Measurements from ENCODE around the gene GNB1L.

The GNB1L gene

DNA sequence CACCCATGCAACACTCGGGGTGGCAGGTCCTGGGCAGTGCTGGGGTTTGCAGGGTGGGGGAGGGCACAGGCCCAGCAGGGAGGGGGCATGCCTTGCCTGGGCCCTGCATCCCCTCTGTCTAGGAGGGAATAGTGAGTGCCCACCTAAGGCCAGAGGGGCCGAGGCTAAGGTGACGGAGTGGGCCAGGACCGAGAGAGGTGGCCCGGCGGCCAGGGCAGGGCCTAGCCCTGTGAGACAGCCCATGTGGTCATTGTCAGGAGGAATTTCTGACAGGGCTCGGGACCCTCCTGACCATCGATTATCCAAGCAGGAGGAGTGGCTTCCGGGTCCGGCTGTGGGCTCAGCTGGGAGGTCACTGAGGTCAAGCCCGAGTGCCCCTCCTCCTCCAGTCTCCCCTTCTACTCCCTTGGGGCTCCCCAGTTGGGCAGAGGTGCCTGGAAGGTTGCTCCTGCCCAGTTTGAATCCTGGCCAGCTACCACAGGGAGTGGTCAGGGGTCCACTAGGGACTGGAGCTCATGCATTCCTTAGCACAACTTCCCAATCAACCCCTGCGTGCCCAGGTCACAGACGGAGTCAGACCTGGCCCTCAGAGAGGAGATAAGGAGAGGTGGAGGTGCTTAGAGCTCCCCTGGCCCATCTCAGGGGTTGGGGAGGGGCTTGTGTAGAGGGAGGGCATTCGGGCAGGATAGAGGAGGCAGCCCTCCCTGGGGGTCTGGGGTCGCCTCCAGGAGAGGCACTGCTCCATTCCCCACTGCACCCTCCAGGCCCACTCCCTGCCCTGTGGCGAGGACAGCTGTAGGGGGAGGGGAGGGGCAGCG lies 116.6 kb downstream of the GNB1L start:
- Histone ChIP-seq H2AK5ac (ENCODE audit: low read depth, low read length) (peak overlapping the region; percentile 82), H2BK120ac (ENCODE audit: low read depth, low read length) (peak overlapping the region; percentile 28), H3K18ac (ENCODE audit: low read length) (peak overlapping the region; percentile 67), H4K8ac (ENCODE audit: low read depth, low read length) (peak overlapping the region; percentile 56), H3K4ac (ENCODE audit: low read length) (no peak overlapping the region), H3K14ac (ENCODE audit: low read length) (no peak overlapping the region), H3K4me1 (ENCODE audit: control insufficient read depth in 2 of 2, insufficient read depth in 1 of 2, low read depth in 1 of 2, low read length in 2 of 2) (peaks cover 16 to 19% of the 10 kb centered on the region in 2 donors), H3K36me3 (replicated peaks in 1 of 2; ENCODE audit: control insufficient read depth in 2 of 2, insufficient read depth in 2 of 2, low read length in 2 of 2) (no peaks in the 10 kb centered on the region), H3K4me2 (ENCODE audit: insufficient read depth, low read length, poor library complexity, severe bottlenecking) (no peak overlapping the region), H3K9ac (ENCODE audit: low read depth, low read length, poor library complexity) (peak overlapping the region; percentile 66), H3K27ac (replicated peaks; ENCODE audit: low read length) (no peak overlapping the region), H3K4me3 (ENCODE audit: low read length in 2 of 2) (no peak overlapping the region), H2AFZ (ENCODE audit: low read length) (peak overlapping the region; percentile 61), H2BK12ac (ENCODE audit: low read length) (peak overlapping the region; percentile 42), H4K91ac (ENCODE audit: low read depth, low read length, poor library complexity) (no peak overlapping the region), H2BK15ac (ENCODE audit: low read length) (peak overlapping the region; percentile 91), H3K79me1 (ENCODE audit: low read depth, low read length) (peaks cover 1% of the 10 kb centered on the region), H3K9me3 (replicated peaks in 1 of 2; ENCODE audit: control insufficient read depth in 2 of 2, insufficient read depth in 1 of 2, low read depth in 1 of 2, low read length in 2 of 2) (no peaks in the 10 kb centered on the region), H3K27me3 (ENCODE audit: control insufficient read depth in 3 of 3, insufficient read depth in 3 of 3, low read depth in 1 of 3, low read length in 3 of 3) (peaks cover 0 to 63% (median 1%) of the 10 kb centered on the region in 3 experiments), H3K23ac (ENCODE audit: low read depth, low read length, poor library complexity) (peak overlapping the region; percentile 94), H2BK5ac (ENCODE audit: low read length) (no peak overlapping the region)
- no peak for DNase-seq (ENCODE audit: low spot score)
- WGBS, 2 donors (ENCODE audit: extremely low coverage in 2 of 2, insufficient read length in 2 of 2, insufficient replicate concordance in 1 of 2): no CpG with 5 or more reads among the region's 17 CpGs

DNA sequence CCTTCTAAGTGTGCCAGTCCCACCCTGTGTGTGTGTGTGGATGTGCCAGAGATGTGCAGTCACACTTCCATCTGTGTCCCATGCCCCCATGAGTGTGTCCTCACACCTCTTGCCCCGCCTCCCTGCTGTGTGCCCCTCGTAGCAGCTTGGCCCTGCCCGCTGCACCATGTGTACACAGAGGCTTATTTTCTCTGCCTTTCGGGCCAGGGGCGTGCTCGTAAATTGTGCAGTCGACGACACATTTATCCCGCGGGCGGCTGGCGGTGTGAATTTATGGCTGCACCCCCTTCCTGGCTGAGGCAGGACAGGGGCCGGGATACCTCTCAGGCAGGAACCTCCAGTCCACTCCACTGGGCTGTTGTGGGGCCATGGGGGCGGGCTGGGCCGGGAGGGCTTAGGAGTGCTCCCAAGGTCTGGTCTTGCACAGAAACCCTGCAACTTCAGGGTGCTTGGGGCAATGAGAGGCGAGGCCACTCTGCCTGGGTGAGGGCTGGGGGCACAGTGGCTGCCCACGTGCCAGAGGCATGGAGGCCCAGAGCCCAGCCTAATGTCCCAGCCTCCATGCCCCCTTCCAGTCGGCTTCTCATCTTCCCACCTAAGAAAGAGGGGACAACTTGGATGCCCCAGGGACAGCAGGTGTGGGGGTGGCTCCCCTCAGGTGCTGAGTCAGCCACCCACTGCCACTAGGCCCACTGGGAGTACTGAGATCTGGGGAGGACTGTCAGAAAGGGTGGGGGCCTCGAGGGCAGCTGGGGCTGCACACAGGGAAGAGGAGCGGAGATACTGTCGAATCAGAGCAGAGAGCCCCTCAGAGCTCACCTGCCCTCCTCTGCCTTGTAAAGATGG lies 118.8 kb downstream of the GNB1L start:
- H3K9me3 ChIP-seq (replicated peaks in 1 of 2; ENCODE audit: control insufficient read depth in 2 of 2, insufficient read depth in 1 of 2, low read depth in 1 of 2, low read length in 2 of 2): no peaks in the 10 kb centered on the region
- no peak overlapping the region for H2BK5ac ChIP-seq (ENCODE audit: low read length)
- no peak overlapping the region for H2BK120ac ChIP-seq (ENCODE audit: low read depth, low read length)
- DNase-seq (ENCODE audit: low spot score): no peak
- H3K79me1 ChIP-seq (ENCODE audit: low read depth, low read length): no peaks in the 10 kb centered on the region
- H3K27ac ChIP-seq (replicated peaks; ENCODE audit: low read length): no peak overlapping the region
- no peak overlapping the region for H2BK15ac ChIP-seq (ENCODE audit: low read length)
- no peaks in the 10 kb centered on the region for H3K36me3 ChIP-seq (replicated peaks in 1 of 2; ENCODE audit: control insufficient read depth in 2 of 2, insufficient read depth in 2 of 2, low read length in 2 of 2)
- peak overlapping the region; percentile 13 for H3K4ac ChIP-seq (ENCODE audit: low read length)
- H2AFZ ChIP-seq (ENCODE audit: low read length): peak overlapping the region; percentile 40
- no CpG with 5 or more reads among the region's 21 CpGs for WGBS, 2 donors (ENCODE audit: extremely low coverage in 2 of 2, insufficient read length in 2 of 2, insufficient replicate concordance in 1 of 2)
- peak overlapping the region; percentile 70 for H3K23ac ChIP-seq (ENCODE audit: low read depth, low read length, poor library complexity)
- peak overlapping the region; percentile 88 for H2AK5ac ChIP-seq (ENCODE audit: low read depth, low read length)
- H3K9ac ChIP-seq (ENCODE audit: low read depth, low read length, poor library complexity): peak overlapping the region; percentile 45
- H3K4me3 ChIP-seq (ENCODE audit: low read length in 2 of 2): no peak overlapping the region
- peak overlapping the region; percentile 62 for H3K18ac ChIP-seq (ENCODE audit: low read length)
- H4K8ac ChIP-seq (ENCODE audit: low read depth, low read length): no peak overlapping the region
- no peak overlapping the region for H3K14ac ChIP-seq (ENCODE audit: low read length)
- H3K27me3 ChIP-seq (ENCODE audit: control insufficient read depth in 3 of 3, insufficient read depth in 3 of 3, low read depth in 1 of 3, low read length in 3 of 3): peaks cover 0 to 51% (median 0%) of the 10 kb centered on the region in 3 experiments
- no peak overlapping the region for H2BK12ac ChIP-seq (ENCODE audit: low read length)
- H3K4me1 ChIP-seq (ENCODE audit: control insufficient read depth in 2 of 2, insufficient read depth in 1 of 2, low read depth in 1 of 2, low read length in 2 of 2): peaks cover 16 to 19% of the 10 kb centered on the region in 2 donors
- no peak overlapping the region for H3K4me2 ChIP-seq (ENCODE audit: insufficient read depth, low read length, poor library complexity, severe bottlenecking)
- no peak overlapping the region for H4K91ac ChIP-seq (ENCODE audit: low read depth, low read length, poor library complexity)

DNA sequence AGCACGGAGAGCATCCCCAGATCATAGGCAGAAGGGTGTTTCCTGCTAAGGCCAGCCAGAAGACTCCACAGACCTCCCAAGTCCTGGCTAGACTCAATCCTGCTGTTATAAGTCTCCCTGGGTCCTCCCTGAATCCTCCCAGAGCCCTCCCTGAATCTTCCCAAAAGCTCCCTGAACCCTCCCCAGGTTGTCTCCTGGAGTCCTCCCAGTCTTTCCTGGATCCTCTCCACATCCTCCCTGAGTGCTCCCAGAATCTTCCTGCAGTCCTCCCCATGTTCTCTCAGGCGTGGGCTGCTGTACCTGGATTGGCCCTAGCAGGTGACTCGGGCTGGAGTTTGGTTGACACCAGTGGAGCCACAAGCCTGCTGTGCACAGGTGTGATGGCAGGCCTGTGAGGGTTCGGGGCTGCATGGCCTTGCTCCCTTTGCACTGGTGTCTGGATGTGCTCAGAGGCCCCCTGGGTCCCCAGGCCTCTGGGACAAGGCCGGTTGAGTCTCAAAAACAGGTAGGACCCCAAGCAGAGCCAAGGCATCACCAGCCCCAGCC lies 119.8 kb downstream of the GNB1L start:
- no peak overlapping the region for H4K91ac ChIP-seq (ENCODE audit: low read depth, low read length, poor library complexity)
- no peak overlapping the region for H4K8ac ChIP-seq (ENCODE audit: low read depth, low read length)
- no peak for DNase-seq (ENCODE audit: low spot score)
- peak overlapping the region; percentile 45 for H3K18ac ChIP-seq (ENCODE audit: low read length)
- H3K9ac ChIP-seq (ENCODE audit: low read depth, low read length, poor library complexity): no peak overlapping the region
- no peak overlapping the region for H2BK5ac ChIP-seq (ENCODE audit: low read length)
- no peaks in the 10 kb centered on the region for H3K79me1 ChIP-seq (ENCODE audit: low read depth, low read length)
- H3K23ac ChIP-seq (ENCODE audit: low read depth, low read length, poor library complexity): peak overlapping the region; percentile 52
- H3K14ac ChIP-seq (ENCODE audit: low read length): no peak overlapping the region
- H3K27ac ChIP-seq (replicated peaks; ENCODE audit: low read length): no peak overlapping the region
- no peak overlapping the region for H2BK12ac ChIP-seq (ENCODE audit: low read length)
- no peaks in the 10 kb centered on the region for H3K36me3 ChIP-seq (replicated peaks in 1 of 2; ENCODE audit: control insufficient read depth in 2 of 2, insufficient read depth in 2 of 2, low read length in 2 of 2)
- H2BK15ac ChIP-seq (ENCODE audit: low read length): no peak overlapping the region
- peak overlapping the region in 1 of 2 donors; percentile 22 for H3K4me3 ChIP-seq (ENCODE audit: low read length in 2 of 2)
- no peaks in the 10 kb centered on the region for H3K9me3 ChIP-seq (replicated peaks in 1 of 2; ENCODE audit: control insufficient read depth in 2 of 2, insufficient read depth in 1 of 2, low read depth in 1 of 2, low read length in 2 of 2)
- peak overlapping the region; percentile 67 for H2AK5ac ChIP-seq (ENCODE audit: low read depth, low read length)
- no peak overlapping the region for H2AFZ ChIP-seq (ENCODE audit: low read length)
- H3K27me3 ChIP-seq (ENCODE audit: control insufficient read depth in 3 of 3, insufficient read depth in 3 of 3, low read depth in 1 of 3, low read length in 3 of 3): peaks cover 0 to 56% (median 0%) of the 10 kb centered on the region in 3 experiments
- peaks cover 16 to 22% of the 10 kb centered on the region in 2 donors for H3K4me1 ChIP-seq (ENCODE audit: control insufficient read depth in 2 of 2, insufficient read depth in 1 of 2, low read depth in 1 of 2, low read length in 2 of 2)
- H3K4ac ChIP-seq (ENCODE audit: low read length): no peak overlapping the region
- no peak overlapping the region for H3K4me2 ChIP-seq (ENCODE audit: insufficient read depth, low read length, poor library complexity, severe bottlenecking)
- WGBS, 2 donors (ENCODE audit: extremely low coverage in 2 of 2, insufficient read length in 2 of 2, insufficient replicate concordance in 1 of 2): no CpG with 5 or more reads among the region's 5 CpGs
- H2BK120ac ChIP-seq (ENCODE audit: low read depth, low read length): no peak overlapping the region
